ENCODE measurements around the gene CRIP3.

CRIP3 gene

GRCh38 chr6:43258180-43258579 lies 50.4 kb downstream of the CRIP3 start:
- in situ Hi-C loops (cut with MboI; ENCODE audit: low sequenced_read_pairs) = loop anchor here (10.0 kb wide), 1 partner anchor 247 kb away; no protein-coding TSS in a partner anchor

GRCh38 chr6:43257367-43258145 lies 51.1 kb downstream of the CRIP3 start:
- in situ Hi-C loops (cut with MboI; ENCODE audit: low sequenced_read_pairs) = loop anchor here (10.0 kb wide), 1 partner anchor 247 kb away; no protein-coding TSS in a partner anchor

- in situ Hi-C loops (cut with MboI; ENCODE audit: low sequenced_read_pairs) = loop anchor here (10.0 kb wide), 1 partner anchor 248 kb away; no protein-coding TSS in a partner anchor
Observed at GRCh38 chr6:43256670-43257366, 51.8 kb downstream of the CRIP3 start.
